BJ (cell line): ENCODE results near the gene ASAP2. TPM values are rescaled to one million over a fixed set of nuclear protein-coding genes. Genes with fewer than 3 reads are reported as not detected.

ENCODE experiments used
- CTCF ChIA-PET: fragments of 350-600 bp; formaldehyde crosslinking; extraction: SDS; loops from one replicate; lab custom pipeline; 2021; ENCODE audit warnings: antibody characterized with exemption, inconsistent platforms; lab: Yijun Ruan, JAX
- POLR2A ChIA-PET: fragments of 300-600 bp; sonication (Branson Sonifier 250); formaldehyde crosslinking; extraction: SDS; loops from one replicate; lab custom pipeline; 2021; ENCODE audit warnings: antibody characterized with exemption; lab: Charles Lee
- DNase-seq: peaks from one replicate; pipeline ENCODE4 v3.0.0-alpha.2; 2011; ENCODE audit warnings: low read depth
- H3K27me3 ChIP-seq: 2 replicates; pipeline ENCODE4 v1.6.0; 2011; ENCODE audit warnings: low read length; ENCODE audit not compliant: control insufficient read depth, insufficient read depth
- H3K36me3 ChIP-seq: 2 replicates; pipeline ENCODE4 v1.5.1; 2011; ENCODE audit warnings: low read length; ENCODE audit not compliant: control insufficient read depth, insufficient read depth
- H3K4me3 ChIP-seq: 2 replicates; pipeline ENCODE4 v1.5.1; 2011; ENCODE audit warnings: low read depth, mild to moderate bottlenecking, control low read depth, low read length
- polyA plus RNA-seq: library from polyadenylated mRNA; depleted of rRNA; stranded (reverse); fragments of >200 nt; gene quantifications from 2 replicates; pipeline ENCODE4 v1.2.3, GENCODE V29; 2011
- TF ChIP-seq, protein P1 (sequence below): IDR thresholded peaks from 2 replicates; pipeline ENCODE4 v1.5.1; 2011; ENCODE audit warnings: low read depth, mild to moderate bottlenecking, control low read depth, inconsistent platforms, low read length, moderate library complexity; ENCODE audit not compliant: insufficient read depth

The ASAP2 gene
- polyA plus RNA-seq, 1 experiment, result 14.1 TPM

DNA sequence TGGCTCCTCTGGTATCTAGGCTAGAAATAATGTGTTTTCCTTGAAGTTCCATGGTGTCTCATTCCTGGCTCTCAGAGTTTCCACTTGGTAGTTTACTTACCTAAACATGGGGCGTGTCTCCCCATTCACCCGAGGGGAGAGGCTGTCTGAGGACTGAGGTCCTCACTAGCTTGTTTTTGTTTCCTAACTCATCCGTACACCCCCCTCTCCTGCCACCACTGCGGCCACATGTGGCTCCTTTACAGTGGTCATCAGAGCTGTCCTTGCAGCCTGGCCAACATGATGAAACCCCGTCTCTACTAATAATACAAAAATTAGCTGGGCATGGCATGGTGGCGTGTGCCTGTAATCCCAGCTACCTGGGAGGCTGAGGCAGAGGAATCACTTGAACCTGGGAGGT is 106.0 kb downstream of the ASAP2 start:
- ChIA-PET CTCF (interaction anchor here (1.0 kb wide), 1 partner anchor 15 kb away, joined by 3 read pairs; no protein-coding TSS in a partner anchor), POLR2A (no interaction called here)
- Histone ChIP-seq H3K4me3 (no peak overlapping the region), H3K27me3 (no peaks in the 10 kb centered on the region), H3K36me3 (no peaks in the 10 kb centered on the region; the same call in 1 of the 2 replicates)
- TF ChIP-seq, protein P1, sequence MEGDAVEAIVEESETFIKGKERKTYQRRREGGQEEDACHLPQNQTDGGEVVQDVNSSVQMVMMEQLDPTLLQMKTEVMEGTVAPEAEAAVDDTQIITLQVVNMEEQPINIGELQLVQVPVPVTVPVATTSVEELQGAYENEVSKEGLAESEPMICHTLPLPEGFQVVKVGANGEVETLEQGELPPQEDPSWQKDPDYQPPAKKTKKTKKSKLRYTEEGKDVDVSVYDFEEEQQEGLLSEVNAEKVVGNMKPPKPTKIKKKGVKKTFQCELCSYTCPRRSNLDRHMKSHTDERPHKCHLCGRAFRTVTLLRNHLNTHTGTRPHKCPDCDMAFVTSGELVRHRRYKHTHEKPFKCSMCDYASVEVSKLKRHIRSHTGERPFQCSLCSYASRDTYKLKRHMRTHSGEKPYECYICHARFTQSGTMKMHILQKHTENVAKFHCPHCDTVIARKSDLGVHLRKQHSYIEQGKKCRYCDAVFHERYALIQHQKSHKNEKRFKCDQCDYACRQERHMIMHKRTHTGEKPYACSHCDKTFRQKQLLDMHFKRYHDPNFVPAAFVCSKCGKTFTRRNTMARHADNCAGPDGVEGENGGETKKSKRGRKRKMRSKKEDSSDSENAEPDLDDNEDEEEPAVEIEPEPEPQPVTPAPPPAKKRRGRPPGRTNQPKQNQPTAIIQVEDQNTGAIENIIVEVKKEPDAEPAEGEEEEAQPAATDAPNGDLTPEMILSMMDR, result no peak
- DNase-seq, result no peak

DNA sequence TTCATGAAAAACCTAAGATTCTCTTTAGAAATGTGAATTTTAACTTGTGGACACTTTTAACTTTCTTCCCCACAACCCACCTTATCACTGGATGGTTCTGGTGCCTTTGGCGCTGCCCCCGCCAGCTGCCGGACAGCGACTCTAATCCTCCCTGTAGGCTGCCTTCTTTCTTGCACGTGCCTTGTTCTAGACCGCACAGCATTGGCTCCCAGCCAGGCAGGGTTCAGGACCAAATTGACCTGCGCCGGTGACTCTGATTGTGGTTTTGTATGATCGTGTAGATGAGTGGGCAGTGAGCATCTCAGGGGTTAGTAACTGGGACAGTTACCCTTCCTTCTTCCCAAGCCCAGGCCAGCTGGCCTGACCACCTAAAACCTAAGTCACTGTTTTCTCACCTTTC is 106.8 kb downstream of the ASAP2 start:
- ChIA-PET POLR2A (no interaction called here), CTCF (interaction anchor here (0.6 to 1.0 kb wide), 2 partner anchors 14 to 210 kb away, joined by 3 read pairs; no protein-coding TSS in a partner anchor)
- DNase-seq, result no peak
- TF ChIP-seq, protein P1, result no peak
- Histone ChIP-seq H3K4me3 (no peak overlapping the region), H3K36me3 (no peaks in the 10 kb centered on the region; the same call in 1 of the 2 replicates), H3K27me3 (no peaks in the 10 kb centered on the region)

- DNase-seq, result no peak
- TF ChIP-seq, protein P1, result no peak
- H3K4me3 ChIP-seq, result no peak overlapping the region
- ChIA-PET POLR2A (no interaction called here), CTCF (no interaction called here)
- H3K27me3 ChIP-seq, result no peaks in the 10 kb centered on the region
- peaks cover 2% of the 10 kb centered on the region for H3K36me3 ChIP-seq
Measured at GRCh38 chr2:9315280-9315847, 108.8 kb downstream of the ASAP2 start.

- H3K4me3 ChIP-seq, result no peak overlapping the region
- ChIA-PET POLR2A (no interaction called here), CTCF (no interaction called here)
- H3K36me3 ChIP-seq, result peaks cover 4% of the 10 kb centered on the region
- DNase-seq, result no peak
- no peaks in the 10 kb centered on the region for H3K27me3 ChIP-seq
- TF ChIP-seq, protein P1, result no peak
Measured at GRCh38 chr2:9317559-9317958, 110.9 kb downstream of the ASAP2 start.

GRCh38 chr2:9318461-9319337 is 112.1 kb downstream of the ASAP2 start:
- TF ChIP-seq, protein P1, result no peak
- Histone ChIP-seq H3K27me3 (no peaks in the 10 kb centered on the region), H3K36me3 (peaks cover 10% of the 10 kb centered on the region), H3K4me3 (no peak overlapping the region)
- ChIA-PET CTCF (no interaction called here), POLR2A (no interaction called here)
- no peak for DNase-seq
